Heart left ventricle (tissue), 16 donors: ENCODE data around the gene SIL1. TPM values are rescaled to one million over a fixed set of nuclear protein-coding genes. Genes with fewer than 3 reads are reported as not detected.
A peak's percentile ranks its signal among the peaks of the same experiment; 100 is the strongest.

ENCODE experiments used
- ATAC-seq, 4 donors: fragments of 200-7000 bp; cut with Tn5 transposase; one replicate each; pipeline ENCODE4 v1.9.1; 2020 to 2022; ENCODE audit warnings: moderate library complexity in 4 of 4, mild to moderate bottlenecking in 3 of 4, moderate number of reproducible peaks in 1 of 4
- DNase-seq, 5 donors: peaks; one replicate each; pipeline ENCODE4 v3.0.0-alpha.2; 2020
- H3K27ac ChIP-seq, 12 donors: fragments of 200-600 bp; sonication (generic) in 4 of 12; one replicate each; pipeline versions ENCODE4 v1.5.0 to v1.8.0; 2016 to 2022; ENCODE audit warnings: mild to moderate bottlenecking in 2 of 12
- H3K27me3 ChIP-seq, 9 donors: fragments of 200-600 bp; sonication (generic) in 2 of 9; one replicate each; pipeline versions ENCODE4 v1.5.1 to v1.8.0; 2016 to 2022; ENCODE audit warnings: mild to moderate bottlenecking in 3 of 9
- H3K36me3 ChIP-seq, 9 donors: fragments of 200-600 bp; sonication (generic) in 2 of 9; one replicate each; pipeline versions ENCODE4 v1.5.0 to v1.8.0; 2018 to 2022; ENCODE audit warnings: mild to moderate bottlenecking in 2 of 9
- H3K4me1 ChIP-seq, 12 donors: fragments of 200-600 bp; sonication (generic) in 4 of 12; one replicate each; pipeline versions ENCODE4 v1.5.0 to v1.8.0; 2016 to 2022; ENCODE audit warnings: mild to moderate bottlenecking in 3 of 12
- H3K4me3 ChIP-seq, 12 donors: fragments of 200-600 bp; sonication (generic) in 4 of 12; one replicate each; pipeline versions ENCODE4 v1.5.0 to v1.8.0; 2017 to 2022; ENCODE audit warnings: mild to moderate bottlenecking in 9 of 12, moderate library complexity in 4 of 12
- H3K9me3 ChIP-seq, 12 donors: fragments of 200-600 bp; sonication (generic) in 4 of 12; one replicate each; pipeline versions ENCODE4 v1.5.0 to v1.8.0; 2016 to 2022; ENCODE audit warnings: mild to moderate bottlenecking in 1 of 12
- CTCF ChIP-seq, 12 donors: fragments of 200-600 bp; sonication (generic) in 4 of 12; IDR thresholded peaks; one replicate each; pipeline versions ENCODE4 v1.5.0 to v1.8.0; 2018 to 2022; ENCODE audit warnings: antibody characterized with exemption in 12 of 12, mild to moderate bottlenecking in 5 of 12
- POLR2A ChIP-seq, 2 donors: fragments of 450-650 bp; IDR thresholded peaks; one replicate each; pipeline ENCODE4 v1.6.1; 2017; ENCODE audit warnings: antibody characterized with exemption in 2 of 2, mild to moderate bottlenecking in 2 of 2, moderate library complexity in 2 of 2
- WGBS, 4 donors: extraction: QIAGEN DNeasy Blood & Tissue Kit in 2 of 4; methylation state at CpG; one replicate each; pipeline versions ENCODE4 v1.1.5 to v1.1.7; 2013 to 2018; 5-methylcytosine and 5-hydroxymethylcytosine counted together
- intact Hi-C, 10 donors: fragments of 100-400 bp; cut with DNase I; formaldehyde crosslinking; loops; one replicate each; pipeline versions ENCODE4 v1.11.1 to v1.14.2; 2022
- polyA plus RNA-seq, 2 donors: library from polyadenylated mRNA; stranded (reverse); fragments of 200-250 nt; gene quantifications; one replicate each; pipeline ENCODE4 v1.2.3, GENCODE V29; 2013
- total RNA-seq, 9 donors: library from RNA; depleted of rRNA in 2 of 9; stranded (reverse); fragments of >200 nt in 2 of 9; fragmentation: NEBNext Ultra II Directional in 3 of 9; extraction: Animal tissue kit (Norgen Biotek cat#: 25700) in 3 of 9; gene quantifications; one replicate each; pipeline versions ENCODE4 v1.1.0 to v1.2.4, GENCODE V29; 2016 to 2023
- donor health status: ischemic (EF 13 %, LVEDD 7.1; RV severe dilation, severe dysfunction).
- donor health status: healthy with polysubstance abuse.
- donor health status: DM: no; HTN: yes; CAD: no.
- donor health status: DM: no; HTN: no; CAD: no.
- donor health status: ischemic (EF 25% LVEDD 6.9; RV normal size, moderate dysfunction).
- donor health status: ischemic (EF 25% LVEDD 5.7; RV mildly dilated, moderate dysfunction).
- donor health status: healthy.
- donor health status: DM: yes; HTN: yes; CAD: no.
- donor health status: ischemic (EF 35%, LVEDD 5.7; RV mildly dilated, moderate dysfunction).
- donor health status: nonischemic (EF 11% LVEDD 7.7; RV severe dilation, severe dysfunction).
- donor health status: DM: yes; HTN: yes; CAD: no.
- donor health status: PGD.
- donor health status: ischemic (EF 29% LVEDD 5.4; RV normal size, mild dysfunction).
- donor health status: nonischemic (EF 23%, LVEDD 6.1; RV moderate dilation, normal function).

The SIL1 gene
- total and polyA plus RNA-seq, 11 donors, result 33.8 to 341 (median 40.2) TPM

- no peaks in the 10 kb centered on the region for H3K36me3 ChIP-seq
- peaks cover 0 to 13% (median 2%) of the 10 kb centered on the region in 12 donors for H3K4me1 ChIP-seq
- H3K4me3 ChIP-seq, result no peak overlapping the region
- H3K27me3 ChIP-seq, result no peaks in the 10 kb centered on the region
- ATAC-seq, result peak; percentile 83 to 92 (median 86)
- peak in 11 of 12 donors; percentile 20 to 63 (median 46) for TF ChIP-seq CTCF (IDR thresholded peaks at IDR 0.05)
- no peak for TF ChIP-seq POLR2A (IDR thresholded peaks at IDR 0.05)
- no peaks in the 10 kb centered on the region for H3K9me3 ChIP-seq
- intact Hi-C loops, result loop anchor here (1.0 to 10.0 kb wide), 5 partner anchors 166 to 173 kb away; no protein-coding TSS in a partner anchor
- no peak for DNase-seq
- 51 to 64% (median 58%) methylated on average over 5 of the region's 5 CpGs for WGBS, 4 donors
- peak overlapping the region in 1 of 12 donors; percentile 2 for H3K27ac ChIP-seq
Measured at GRCh38 chr5:139091439-139092156, 106.6 kb downstream of the SIL1 start.

GRCh38 chr5:139090581-139090980 lies 107.6 kb downstream of the SIL1 start:
- Histone ChIP-seq H3K27me3 (no peaks in the 10 kb centered on the region), H3K4me1 (peaks cover 0 to 13% (median 2%) of the 10 kb centered on the region in 12 donors), H3K27ac (no peak overlapping the region), H3K36me3 (no peaks in the 10 kb centered on the region), H3K4me3 (no peak overlapping the region), H3K9me3 (no peaks in the 10 kb centered on the region)
- intact Hi-C loops, result loop anchor here in 7 of 10 donors (2.0 to 10.0 kb wide), 4 partner anchors 167 to 174 kb away; no protein-coding TSS in a partner anchor
- ATAC-seq (no peak), DNase-seq (no peak)
- WGBS, 4 donors, result 95 to 98% (median 96%) methylated on average over 5 of the region's 5 CpGs
- TF ChIP-seq CTCF (IDR thresholded peaks at IDR 0.05) (no peak), POLR2A (IDR thresholded peaks at IDR 0.05) (no peak)

GRCh38 chr5:139088024-139088423 lies 110.1 kb downstream of the SIL1 start:
- intact Hi-C loops, result no loop called here
- no peak for DNase-seq
- H3K4me1 ChIP-seq, result peaks cover 0 to 13% (median 0%) of the 10 kb centered on the region in 12 donors
- no peak overlapping the region for H3K27ac ChIP-seq
- no peaks in the 10 kb centered on the region for H3K27me3 ChIP-seq
- no peak for ATAC-seq
- no peak for TF ChIP-seq POLR2A (IDR thresholded peaks at IDR 0.05)
- TF ChIP-seq CTCF (IDR thresholded peaks at IDR 0.05), result no peak
- H3K36me3 ChIP-seq, result no peaks in the 10 kb centered on the region
- H3K9me3 ChIP-seq, result no peaks in the 10 kb centered on the region
- 43 to 73% (median 50%) methylated on average over 1 of the region's 1 CpG for WGBS, 4 donors
- H3K4me3 ChIP-seq, result no peak overlapping the region

GRCh38 chr5:139082813-139083498 lies 115.2 kb downstream of the SIL1 start:
- no peak overlapping the region for H3K27ac ChIP-seq
- TF ChIP-seq POLR2A (IDR thresholded peaks at IDR 0.05) (no peak), CTCF (IDR thresholded peaks at IDR 0.05) (no peak)
- 87 to 94% (median 92%) methylated on average over 2 of the region's 2 CpGs for WGBS, 4 donors

More at GRCh38 chr5:139082813-139083498, 115.2 kb downstream of the SIL1 start:
- no peak for ATAC-seq
- H3K9me3 ChIP-seq, result no peaks in the 10 kb centered on the region
- DNase-seq, result no peak
- no peaks in the 10 kb centered on the region for H3K27me3 ChIP-seq
- no peak overlapping the region for H3K4me3 ChIP-seq
- intact Hi-C loops, result no loop called here
- no peaks in the 10 kb centered on the region for H3K36me3 ChIP-seq
- peaks cover 0 to 18% (median 0%) of the 10 kb centered on the region in 12 donors for H3K4me1 ChIP-seq
